GM10248 (cell line): ENCODE measurements around the gene FMC1.
A peak's percentile ranks its signal among the peaks of the same experiment; 100 is the strongest.

ENCODE experiments used
- CTCF ChIA-PET: fragments of 300-600 bp; sonication (Branson Sonifier 250); formaldehyde crosslinking; extraction: SDS; loops from one replicate; lab custom pipeline; 2021; ENCODE audit warnings: antibody characterized with exemption; lab: Yijun Ruan, JAX
- POLR2A ChIA-PET: fragments of 350-650 bp; sonication (Branson Sonifier 250); formaldehyde crosslinking; extraction: SDS; loops from one replicate; lab custom pipeline; 2020; ENCODE audit warnings: antibody characterized with exemption; lab: Yijun Ruan, JAX
- DNase-seq: peaks from one replicate; pipeline ENCODE4 v3.0.0; 2012; ENCODE audit errors: extremely low spot score
- TF ChIP-seq, protein P1 (sequence below): IDR thresholded peaks from 2 replicates; pipeline ENCODE4 v1.5.1; 2012; ENCODE audit warnings: mild to moderate bottlenecking, low read depth; ENCODE audit errors: extremely low read depth, missing control alignments, control extremely low read depth

Gene FMC1

DNA sequence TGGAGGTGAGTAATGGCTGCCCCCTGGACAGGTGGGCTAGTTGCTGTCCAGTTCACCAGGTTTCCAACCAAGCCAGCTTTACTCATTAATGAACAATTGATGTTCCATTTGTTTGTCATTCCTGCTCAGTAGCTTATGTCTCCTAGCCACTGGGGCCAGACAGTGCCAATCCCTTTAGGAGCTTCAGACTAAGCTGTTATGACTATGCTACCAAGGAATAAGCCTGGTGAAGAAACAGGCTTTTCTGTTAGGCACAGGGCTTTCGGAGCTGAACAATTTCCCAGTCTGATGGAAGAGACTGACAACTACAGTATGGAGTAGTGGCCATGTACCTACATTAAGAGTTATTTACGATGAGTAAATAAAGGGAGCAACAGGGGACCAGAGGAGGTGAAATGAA lies 2.1 kb upstream of the FMC1 start:
- POLR2A ChIA-PET, result interaction anchor here (2.3 kb wide), 1 partner anchor 21 kb away, joined by 8 read pairs; the partner anchor contains the start of gene LUC7L2
- CTCF ChIA-PET, result interaction anchor here (1.1 to 2.7 kb wide), 7 partner anchors 11 to 207 kb away, joined by 3 to 19 read pairs (median 5); no protein-coding TSS in a partner anchor
- TF ChIP-seq, protein P1, sequence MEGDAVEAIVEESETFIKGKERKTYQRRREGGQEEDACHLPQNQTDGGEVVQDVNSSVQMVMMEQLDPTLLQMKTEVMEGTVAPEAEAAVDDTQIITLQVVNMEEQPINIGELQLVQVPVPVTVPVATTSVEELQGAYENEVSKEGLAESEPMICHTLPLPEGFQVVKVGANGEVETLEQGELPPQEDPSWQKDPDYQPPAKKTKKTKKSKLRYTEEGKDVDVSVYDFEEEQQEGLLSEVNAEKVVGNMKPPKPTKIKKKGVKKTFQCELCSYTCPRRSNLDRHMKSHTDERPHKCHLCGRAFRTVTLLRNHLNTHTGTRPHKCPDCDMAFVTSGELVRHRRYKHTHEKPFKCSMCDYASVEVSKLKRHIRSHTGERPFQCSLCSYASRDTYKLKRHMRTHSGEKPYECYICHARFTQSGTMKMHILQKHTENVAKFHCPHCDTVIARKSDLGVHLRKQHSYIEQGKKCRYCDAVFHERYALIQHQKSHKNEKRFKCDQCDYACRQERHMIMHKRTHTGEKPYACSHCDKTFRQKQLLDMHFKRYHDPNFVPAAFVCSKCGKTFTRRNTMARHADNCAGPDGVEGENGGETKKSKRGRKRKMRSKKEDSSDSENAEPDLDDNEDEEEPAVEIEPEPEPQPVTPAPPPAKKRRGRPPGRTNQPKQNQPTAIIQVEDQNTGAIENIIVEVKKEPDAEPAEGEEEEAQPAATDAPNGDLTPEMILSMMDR, result no peak
- no peak for DNase-seq

- no peak for DNase-seq
- ChIA-PET POLR2A (interaction anchor here (0.5 to 2.3 kb wide), 3 partner anchors 19 to 877 kb away, joined by 3 to 8 read pairs (median 7); partner anchors contain the start of gene LUC7L2), CTCF (interaction anchor here (1.0 to 2.7 kb wide), 11 partner anchors 11 to 246 kb away, joined by 3 to 19 read pairs (median 4); no protein-coding TSS in a partner anchor)
- TF ChIP-seq, protein P1, result no peak
Observed at GRCh38 chr7:139339698-139340036, 1.5 kb upstream of the FMC1 start.

- POLR2A ChIA-PET, result interaction anchor here (0.5 to 2.3 kb wide), 4 partner anchors 19 to 878 kb away, joined by 3 to 8 read pairs (median 5); partner anchors contain the start of gene LUC7L2
- TF ChIP-seq, protein P1, result peak; percentile 68
- CTCF ChIA-PET, result interaction anchor here (0.6 to 2.5 kb wide), 11 partner anchors 9 to 246 kb away, joined by 3 to 10 read pairs (median 3); no protein-coding TSS in a partner anchor
- peak; percentile 93 for DNase-seq
Observed at GRCh38 chr7:139340037-139340807, 915 bp upstream of the FMC1 start.

GRCh38 chr7:139340808-139341057 lies 404 bp upstream of the FMC1 start:
- no peak for DNase-seq
- POLR2A ChIA-PET, result interaction anchor here (0.6 to 2.3 kb wide), 2 partner anchors 19 to 105 kb away, joined by 3 to 8 read pairs; partner anchors contain the start of gene LUC7L2
- TF ChIP-seq, protein P1, result no peak
- CTCF ChIA-PET, result interaction anchor here (0.8 to 2.5 kb wide), 7 partner anchors 12 to 247 kb away, joined by 3 to 10 read pairs (median 4); no protein-coding TSS in a partner anchor

DNA sequence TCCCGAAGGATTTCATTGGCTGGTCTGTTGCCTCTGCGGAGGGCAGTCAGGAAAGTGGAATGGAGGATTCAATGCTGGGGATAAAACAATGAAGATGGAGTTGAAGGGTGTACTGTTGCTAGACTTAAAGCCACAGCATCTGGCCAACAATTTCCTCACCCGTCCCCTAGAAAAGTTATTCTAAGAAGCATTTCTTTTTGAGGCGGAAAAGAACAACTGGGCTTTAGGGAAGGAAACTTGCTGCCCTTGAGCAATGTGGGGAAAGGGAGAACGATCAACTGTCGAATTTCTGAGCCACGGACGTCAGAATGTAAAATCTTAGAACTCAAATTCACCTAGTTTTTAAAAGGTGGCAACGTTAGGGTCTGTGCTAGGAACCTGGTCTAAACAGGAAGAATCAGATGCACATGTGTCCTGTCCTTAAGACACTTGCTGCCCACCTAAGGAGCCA lies 664 bp downstream of the FMC1 start:
- TF ChIP-seq, protein P1, result no peak
- CTCF ChIA-PET, result no interaction called here
- POLR2A ChIA-PET, result no interaction called here
- DNase-seq, result no peak

DNA sequence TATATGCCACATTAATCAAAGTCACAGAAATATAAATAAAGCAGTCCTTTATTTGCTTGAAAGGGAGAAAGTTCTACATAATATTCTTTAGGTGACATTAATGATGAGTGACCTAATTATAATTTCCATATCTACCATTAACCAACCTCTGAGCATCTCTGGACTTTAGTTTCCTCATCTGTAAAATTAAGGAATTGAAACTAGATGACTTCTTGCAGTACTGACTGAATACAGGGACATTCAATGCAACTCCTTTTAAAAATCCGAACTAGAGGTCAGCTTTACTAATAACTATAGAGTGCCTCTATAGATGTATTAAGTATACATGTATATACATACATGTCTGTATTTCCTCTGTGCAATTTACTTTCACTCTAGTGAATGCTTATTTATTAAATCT lies 3.9 kb downstream of the FMC1 start:
- ChIA-PET CTCF (interaction anchor here (3.0 kb wide), 1 partner anchor 10 kb away, joined by 14 read pairs; no protein-coding TSS in a partner anchor), POLR2A (no interaction called here)
- TF ChIP-seq, protein P1, result no peak
- no peak for DNase-seq
